ENCODE measurements around the gene CDKAL1.

CDKAL1 gene

GRCh38 chr6:20838113-20838512 lies 303.9 kb downstream of the CDKAL1 start:
- no peak for DNase-seq (ENCODE audit: low spot score)

- peak; percentile 1 for DNase-seq (ENCODE audit: low spot score)
Observed at GRCh38 chr6:20839630-20840029, 305.4 kb downstream of the CDKAL1 start.

GRCh38 chr6:20840675-20841074 lies 306.4 kb downstream of the CDKAL1 start:
- DNase-seq (ENCODE audit: low spot score), result no peak

GRCh38 chr6:20841806-20842205 lies 307.5 kb downstream of the CDKAL1 start:
- DNase-seq (ENCODE audit: low spot score), result no peak

- DNase-seq (ENCODE audit: low spot score), result no peak
Observed at GRCh38 chr6:20845592-20845991, 311.3 kb downstream of the CDKAL1 start.

GRCh38 chr6:20846602-20847028 lies 312.4 kb downstream of the CDKAL1 start:
- DNase-seq (ENCODE audit: low spot score), result peak; percentile 0

- DNase-seq (ENCODE audit: low spot score), result no peak
Observed at GRCh38 chr6:20847904-20848303, 313.6 kb downstream of the CDKAL1 start.

- no peak for DNase-seq (ENCODE audit: low spot score)
Observed at GRCh38 chr6:20850686-20851416, 316.6 kb downstream of the CDKAL1 start.

- no peak for DNase-seq (ENCODE audit: low spot score)
Observed at GRCh38 chr6:20851795-20852194, 317.5 kb downstream of the CDKAL1 start.

- no peak for DNase-seq (ENCODE audit: low spot score)
Observed at GRCh38 chr6:20853828-20854227, 319.6 kb downstream of the CDKAL1 start.

- no peak for DNase-seq (ENCODE audit: low spot score)
Observed at GRCh38 chr6:20856681-20857288, 322.5 kb downstream of the CDKAL1 start.

GRCh38 chr6:20861481-20861880 lies 327.2 kb downstream of the CDKAL1 start:
- DNase-seq (ENCODE audit: low spot score), result no peak

GRCh38 chr6:20866036-20866435 lies 331.8 kb downstream of the CDKAL1 start:
- DNase-seq (ENCODE audit: low spot score), result no peak

GRCh38 chr6:20866935-20867703 lies 332.9 kb downstream of the CDKAL1 start:
- DNase-seq (ENCODE audit: low spot score), result peak; percentile 37

GRCh38 chr6:20868397-20869096 lies 334.3 kb downstream of the CDKAL1 start:
- no peak for DNase-seq (ENCODE audit: low spot score)

GRCh38 chr6:20870021-20870420 lies 335.8 kb downstream of the CDKAL1 start:
- no peak for DNase-seq (ENCODE audit: low spot score)

GRCh38 chr6:20870493-20870892 lies 336.2 kb downstream of the CDKAL1 start:
- DNase-seq (ENCODE audit: low spot score), result no peak

GRCh38 chr6:20873425-20874190 lies 339.4 kb downstream of the CDKAL1 start:
- DNase-seq (ENCODE audit: low spot score), result no peak

- DNase-seq (ENCODE audit: low spot score), result no peak
Observed at GRCh38 chr6:20875369-20875963, 341.2 kb downstream of the CDKAL1 start.

- no peak for DNase-seq (ENCODE audit: low spot score)
Observed at GRCh38 chr6:20876036-20876435, 341.8 kb downstream of the CDKAL1 start.

- no peak for DNase-seq (ENCODE audit: low spot score)
Observed at GRCh38 chr6:20876561-20876960, 342.3 kb downstream of the CDKAL1 start.
